DOHH2 (cell line): Measurements from ENCODE around the gene CDK9.
A peak's percentile ranks its signal among the peaks of the same experiment; 100 is the strongest.

ENCODE experiments used
- H3F3A ChIP-seq: fragments of 200-600 bp; sonication (generic), shearing (Covaris generic); 2 replicates; pipeline ENCODE4 v1.6.0; 2016; ENCODE audit warnings: antibody characterized with exemption, mild to moderate bottlenecking; ENCODE audit not compliant: control insufficient read depth, insufficient read depth
- H3K27ac ChIP-seq: fragments of 200-600 bp; sonication (generic); 2 replicates; pipeline ENCODE4 v1.5.1; 2014; ENCODE audit warnings: low read depth, mild to moderate bottlenecking, low read length, moderate library complexity
- H3K27me3 ChIP-seq: fragments of 200-600 bp; sonication (generic); 2 replicates; pipeline ENCODE4 v1.6.1; 2014; ENCODE audit warnings: mild to moderate bottlenecking, low read length, mixed read lengths; ENCODE audit not compliant: control insufficient read depth
- H3K36me3 ChIP-seq: fragments of 200-600 bp; sonication (generic); 2 replicates; pipeline ENCODE4 v1.6.1; 2014; ENCODE audit warnings: mild to moderate bottlenecking, low read length, moderate library complexity, mixed read lengths; ENCODE audit not compliant: control insufficient read depth
- H3K4me1 ChIP-seq: fragments of 200-600 bp; sonication (generic); 2 replicates; pipeline ENCODE4 v1.6.1; 2014; ENCODE audit warnings: mild to moderate bottlenecking, low read length, mixed read lengths; ENCODE audit not compliant: control insufficient read depth
- H3K4me2 ChIP-seq: fragments of 200-600 bp; sonication (generic); 2 replicates; pipeline ENCODE4 v1.6.0; 2014; ENCODE audit warnings: mild to moderate bottlenecking, low read length, moderate library complexity
- H3K4me3 ChIP-seq: fragments of 200-600 bp; sonication (generic); 2 replicates; pipeline ENCODE4 v1.5.1; 2014; ENCODE audit warnings: mild to moderate bottlenecking, low read length, mixed read lengths
- H3K79me2 ChIP-seq: fragments of 200-600 bp; sonication (generic); 2 replicates; pipeline ENCODE4 v1.6.1; 2014; ENCODE audit warnings: mild to moderate bottlenecking, low read length, mixed read lengths; ENCODE audit not compliant: control insufficient read depth
- H3K9me2 ChIP-seq: fragments of 200-600 bp; sonication (generic); replicated peaks from 2 replicates; pipeline ENCODE4 v1.6.1; 2014; ENCODE audit warnings: mild to moderate bottlenecking, low read length, mixed read lengths; ENCODE audit not compliant: control insufficient read depth
- H3K9me3 ChIP-seq: fragments of 200-600 bp; sonication (generic); 2 replicates; pipeline ENCODE4 v1.6.1; 2014; ENCODE audit warnings: antibody characterized with exemption, low read length, mixed read lengths; ENCODE audit not compliant: control insufficient read depth, insufficient read depth
- H4K20me1 ChIP-seq: fragments of 200-600 bp; sonication (generic); 2 replicates; pipeline ENCODE4 v1.6.0; 2014; ENCODE audit warnings: low read depth, mild to moderate bottlenecking, antibody characterized with exemption, low read length, moderate library complexity; ENCODE audit not compliant: control insufficient read depth, insufficient read depth
- CTCF ChIP-seq: fragments of 200-600 bp; sonication (generic); IDR thresholded peaks from one replicate; pipeline ENCODE4 v1.5.1; 2014; ENCODE audit warnings: antibody characterized with exemption, mild to moderate bottlenecking, low read depth, low read length; ENCODE audit not compliant: poor library complexity, severe bottlenecking
- EZH2phosphoT487 ChIP-seq: fragments of 200-600 bp; sonication (generic); IDR thresholded peaks from 2 replicates; pipeline ENCODE4 v1.6.1; 2017; ENCODE audit warnings: borderline replicate concordance, mild to moderate bottlenecking, antibody characterized with exemption, low read length, moderate library complexity, mixed read lengths

Gene CDK9

DNA sequence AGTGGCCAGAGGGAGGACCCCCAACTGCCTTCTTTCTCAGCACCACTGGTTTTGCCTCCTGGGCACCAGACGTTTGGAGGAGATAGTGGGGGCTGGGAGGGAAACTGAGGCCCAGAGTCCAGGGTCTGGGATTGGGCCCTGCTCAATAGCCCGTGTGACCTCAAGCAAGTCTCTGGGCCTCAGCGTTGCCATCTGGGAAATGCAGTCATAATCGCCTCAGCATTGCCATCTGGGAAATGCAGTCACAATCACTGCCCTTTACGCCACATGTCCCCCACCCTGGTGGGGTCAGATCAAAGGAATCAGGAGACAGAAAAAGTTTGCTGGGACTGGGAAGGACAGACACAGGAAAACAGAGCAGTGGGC, 8.9 kb upstream of the CDK9 start:
- H3K9me3 ChIP-seq = no peaks in the 10 kb centered on the region
- H3K4me2 ChIP-seq = peak overlapping the region; percentile 97
- H3K4me1 ChIP-seq = peaks cover 48% of the 10 kb centered on the region

DNA sequence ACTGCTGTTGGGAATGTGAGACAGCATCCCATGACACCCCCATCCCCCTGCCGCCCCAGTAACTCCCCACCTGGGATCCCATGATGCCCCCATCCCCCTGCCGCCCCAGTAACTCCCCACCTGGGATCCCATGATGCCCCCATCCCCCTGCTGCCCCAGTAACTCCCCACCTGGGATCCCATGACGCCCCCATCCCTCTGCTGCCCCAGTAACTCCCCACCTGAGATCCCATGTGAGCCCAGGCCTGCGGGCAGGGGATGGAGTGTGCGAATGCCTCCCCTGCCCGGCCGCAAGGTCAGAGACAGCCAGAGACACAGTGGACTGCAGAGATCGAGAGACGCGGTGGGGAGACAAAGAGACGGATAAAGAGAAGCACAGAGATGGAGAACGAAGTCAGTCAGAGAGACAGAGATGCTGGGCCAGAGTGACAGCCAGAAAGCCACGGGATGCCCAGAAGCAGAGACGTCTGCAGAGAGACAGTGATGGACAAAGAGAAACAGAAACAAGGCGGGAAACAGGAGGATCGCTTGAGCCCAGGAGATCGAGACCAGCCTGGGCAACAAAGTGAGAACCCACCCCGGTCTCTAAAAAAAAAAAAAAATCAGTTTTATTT, 8.4 kb upstream of the CDK9 start:
- peaks cover 27% of the 10 kb centered on the region for H3K79me2 ChIP-seq
- H3K4me3 ChIP-seq = peak overlapping the region; percentile 95
- H3K9me3 ChIP-seq = no peaks in the 10 kb centered on the region
- H3F3A ChIP-seq = peaks cover 37% of the 10 kb centered on the region
- TF ChIP-seq EZH2phosphoT487 = no peak
- TF ChIP-seq CTCF = no peak
- H3K4me1 ChIP-seq = peaks cover 50% of the 10 kb centered on the region
- no peaks in the 10 kb centered on the region for H4K20me1 ChIP-seq
- H3K27ac ChIP-seq = peak overlapping the region; percentile 96
- H3K9me2 ChIP-seq = no peaks in the 10 kb centered on the region
- no peaks in the 10 kb centered on the region for H3K27me3 ChIP-seq
- H3K36me3 ChIP-seq = peaks cover 35% of the 10 kb centered on the region
- peak overlapping the region; percentile 97 for H3K4me2 ChIP-seq

More for the DNA sequence above, 8.9 kb upstream of the CDK9 start:
- peaks cover 35% of the 10 kb centered on the region for H3K36me3 ChIP-seq
- TF ChIP-seq EZH2phosphoT487 (no peak), CTCF (no peak)
- H3K4me3 ChIP-seq = peak overlapping the region; percentile 95
- H4K20me1 ChIP-seq = no peaks in the 10 kb centered on the region
- peaks cover 27% of the 10 kb centered on the region for H3K79me2 ChIP-seq
- peak overlapping the region; percentile 96 for H3K27ac ChIP-seq
- H3K27me3 ChIP-seq = no peaks in the 10 kb centered on the region
- no peaks in the 10 kb centered on the region for H3K9me2 ChIP-seq
- peaks cover 36% of the 10 kb centered on the region for H3F3A ChIP-seq

DNA sequence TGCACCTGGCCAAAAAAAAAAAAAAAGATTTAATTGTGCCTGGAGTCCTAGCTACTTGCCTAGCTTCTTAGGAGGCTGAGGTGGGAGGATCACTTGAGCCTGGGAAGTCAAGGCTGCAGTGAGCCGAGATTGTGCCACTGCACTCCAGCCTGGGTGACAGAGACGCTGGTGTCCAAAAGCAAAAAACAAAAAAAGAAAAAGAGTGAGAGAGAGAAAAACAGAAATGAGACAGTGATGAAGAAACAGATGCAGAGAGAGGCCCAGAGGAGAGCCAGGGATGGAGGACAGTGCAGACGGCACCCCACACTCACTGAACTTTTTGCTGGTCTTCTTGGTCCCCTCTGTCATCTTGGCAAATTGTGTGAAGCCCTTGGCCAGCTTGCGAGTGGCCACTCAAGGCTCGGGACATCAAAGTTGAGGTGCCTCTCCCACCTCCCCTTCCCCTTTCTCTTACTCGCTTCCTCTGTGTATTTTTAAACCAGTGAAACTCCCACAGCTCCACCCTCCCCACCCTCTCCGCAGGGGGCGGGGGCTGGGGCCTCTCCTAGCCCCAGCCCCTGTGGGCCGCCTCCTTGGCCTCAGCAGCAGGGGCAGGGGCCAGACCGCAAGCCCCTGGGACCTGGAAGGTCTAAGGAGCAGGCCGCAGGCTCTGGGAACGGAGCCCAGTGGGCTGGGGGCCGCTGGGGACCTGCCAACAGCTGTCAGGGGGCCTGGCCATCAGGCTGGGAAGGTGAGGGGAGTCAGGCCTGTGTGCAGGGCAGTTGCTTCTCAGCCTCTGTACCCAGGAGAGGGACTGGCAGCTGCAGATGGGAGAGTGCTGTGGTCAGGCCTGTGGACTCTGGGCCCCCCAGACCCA, 7.3 kb upstream of the CDK9 start, which contains the start of gene SH2D3C:
TSS of gene SH2D3C (minus strand) at position 387 of the 856 bp plus-strand sequence. CDS start at position 348, 39 bp downstream.
- no peaks in the 10 kb centered on the region for H3K9me2 ChIP-seq
- peak within 1 kb of the TSS; percentile 96 for H3K27ac ChIP-seq
- peaks cover 43% of the 10 kb centered on the region for H3F3A ChIP-seq
- H3K9me3 ChIP-seq = no peaks in the 10 kb centered on the region
- H3K36me3 ChIP-seq = peaks cover 26% of the 10 kb centered on the region
- H3K4me2 ChIP-seq = peak within 1 kb of the TSS; percentile 97
- H3K27me3 ChIP-seq = no peaks in the 10 kb centered on the region
- peaks cover 61% of the 10 kb centered on the region for H3K4me1 ChIP-seq
- peaks cover 27% of the 10 kb centered on the region for H3K79me2 ChIP-seq
- peak within 1 kb of the TSS; percentile 95 for H3K4me3 ChIP-seq
- H4K20me1 ChIP-seq = no peaks in the 10 kb centered on the region
- TF ChIP-seq CTCF (no peak), EZH2phosphoT487 (no peak)
